OCI-LY3 (cell line): ENCODE data around the gene TREX2.

Experiments used
- CTCF ChIP-seq: fragments of 200-600, 300-600 bp; sonication (generic); IDR thresholded peaks from 2 replicates; pipeline ENCODE4 v1.5.1; 2014; ENCODE audit warnings: antibody characterized with exemption, low read length, low read depth
- EZH2phosphoT487 ChIP-seq: fragments of 200-600 bp; shearing (Covaris generic); IDR thresholded peaks from 2 replicates; pipeline ENCODE4 v1.6.1; 2018; ENCODE audit warnings: antibody characterized with exemption, mixed run types, low read depth

- TF ChIP-seq CTCF (no peak), EZH2phosphoT487 (no peak)
These were observed 39.0 kb downstream of the TREX2 start for GRCh38 chrX:153406903-153407302.
